HCT116 (cell line): ENCODE results near the gene ZNF212. TPM values are rescaled to one million over a fixed set of nuclear protein-coding genes. Genes with fewer than 3 reads are reported as not detected.

Experiments used
- ATAC-seq: fragments of 200-7000 bp; cut with Tn5 transposase; 2 replicates; pipeline ENCODE4 v1.9.1; 2020; ENCODE audit warnings: mild to moderate bottlenecking, moderate library complexity
- BruUV-seq: library from RNA; stranded (reverse); fragments of 400-500 nt; replicated peaks from 2 replicates; lab custom pipeline; 2021; lab: Mats Ljungman, UMichigan
- CTCF ChIA-PET: fragments of 300-600 bp; sonication (Branson Sonifier 250); formaldehyde crosslinking; loops from one replicate; lab custom pipeline; 2021; ENCODE audit warnings: antibody characterized with exemption; lab: Charles Lee
- POLR2A ChIA-PET: fragments of 300-600, 350-600 bp; sonication (Branson Sonifier 250); formaldehyde crosslinking; loops from one replicate; lab custom pipeline; 2021; ENCODE audit warnings: antibody characterized with exemption; lab: Charles Lee
- RAD21 ChIA-PET, 2 experiments: fragments of 300-600 bp; sonication (Branson Sonifier 250); formaldehyde crosslinking; loops; one replicate each; lab custom pipeline; 2023; ENCODE audit warnings: low total read pairs in 2 of 2; ENCODE audit not compliant: uncharacterized antibody in 2 of 2, unreplicated experiment in 2 of 2, low non-redundant PET in 1 of 2; lab: Charles Lee
- DNase-seq: peaks from one replicate; pipeline ENCODE4 v3.0.0-alpha.2; 2010; ENCODE audit warnings: low read depth, low spot score
- H2AFZ ChIP-seq: fragments of 200-600 bp; shearing (Covaris generic), sonication (generic); 2 replicates; pipeline ENCODE4 v1.6.1; 2017; ENCODE audit warnings: low read depth, mixed run types, mixed read lengths, antibody characterized with exemption, low read length; ENCODE audit not compliant: poor library complexity, severe bottlenecking
- H3K27ac ChIP-seq: 2 replicates; pipeline ENCODE4 v1.5.1; 2012; ENCODE audit warnings: low read depth, low read length
- H3K27me3 ChIP-seq: fragments of 200-600 bp; sonication (generic); 2 replicates; pipeline ENCODE4 v1.6.1; 2016; ENCODE audit warnings: mixed run types, low read length, mixed read lengths; ENCODE audit not compliant: insufficient read depth
- H3K36me3 ChIP-seq, 2 experiments: fragments of 200-500 bp in 1 of 2; fragments of 200-600 bp in 1 of 2; sonication (Bioruptor generic) in 1 of 2; sonication (generic) in 1 of 2; 2 replicates each; pipeline versions ENCODE4 v1.5.1 to v1.6.1; 2014 to 2016; ENCODE audit warnings: low read length in 2 of 2, inconsistent platforms in 1 of 2, mixed read lengths in 1 of 2, mixed run types in 1 of 2; ENCODE audit not compliant: insufficient read depth in 2 of 2, control insufficient read depth in 1 of 2
- H3K4me1 ChIP-seq, 2 experiments: fragments of 200-600 bp in 1 of 2; sonication (generic) in 1 of 2; 2 replicates each; pipeline versions ENCODE4 v1.5.1 to v1.6.1; 2012 to 2017; ENCODE audit warnings: low read length in 2 of 2, inconsistent platforms in 1 of 2, mild to moderate bottlenecking in 1 of 2, mixed read lengths in 1 of 2, mixed run types in 1 of 2, moderate library complexity in 1 of 2; ENCODE audit not compliant: insufficient read depth in 2 of 2, control insufficient read depth in 1 of 2
- H3K4me2 ChIP-seq: fragments of 200-600 bp; sonication (generic); 2 replicates; pipeline ENCODE4 v1.6.1; 2017; ENCODE audit warnings: mixed run types, low read length, mixed read lengths
- H3K4me3 ChIP-seq, 2 experiments: fragments of 200-600 bp in 1 of 2; sonication (generic) in 1 of 2; replicated peaks in 1 of 2; 2 replicates each; pipeline ENCODE4 v1.5.1; 2011 to 2016; ENCODE audit warnings: low read length in 2 of 2, control low read depth in 1 of 2, low read depth in 1 of 2, mild to moderate bottlenecking in 1 of 2, mixed read lengths in 1 of 2, mixed run types in 1 of 2
- H3K79me2 ChIP-seq: fragments of 200-600 bp; sonication (generic); 2 replicates; pipeline ENCODE4 v1.6.1; 2017; ENCODE audit warnings: mild to moderate bottlenecking, mixed run types, low read length, moderate library complexity, mixed read lengths; ENCODE audit not compliant: insufficient read depth
- H3K9ac ChIP-seq: fragments of 200-600 bp; sonication (generic); 2 replicates; pipeline ENCODE4 v1.6.1; 2016; ENCODE audit warnings: low read length, mixed read lengths
- H3K9me2 ChIP-seq: fragments of 200-600 bp; sonication (generic), shearing (Covaris generic); 2 replicates; pipeline ENCODE4 v1.6.1; 2017; ENCODE audit warnings: mixed run types, mild to moderate bottlenecking, moderate library complexity; ENCODE audit not compliant: insufficient read depth
- H3K9me3 ChIP-seq, 2 experiments: fragments of 200-500 bp in 1 of 2; fragments of 200-600 bp in 1 of 2; sonication (Bioruptor generic) in 1 of 2; sonication (generic) in 1 of 2; 2 replicates each; pipeline ENCODE4 v1.6.1; 2014 to 2017; ENCODE audit warnings: low read length in 2 of 2, mixed read lengths in 2 of 2, inconsistent platforms in 1 of 2, low read depth in 1 of 2, mild to moderate bottlenecking in 1 of 2, mixed run types in 1 of 2, moderate library complexity in 1 of 2; ENCODE audit not compliant: control insufficient read depth in 1 of 2, insufficient read depth in 1 of 2
- H4K20me1 ChIP-seq: fragments of 200-600 bp; sonication (generic), shearing (Covaris generic); 2 replicates; pipeline ENCODE4 v1.6.1; 2017; ENCODE audit warnings: mixed run types, mild to moderate bottlenecking, moderate library complexity; ENCODE audit not compliant: insufficient read depth
- ATF3 ChIP-seq: IDR thresholded peaks from 2 replicates; pipeline ENCODE4 v1.6.1; 2012
- CBX3 ChIP-seq: IDR thresholded peaks from 2 replicates; pipeline ENCODE4 v1.6.1; 2012; ENCODE audit warnings: low read depth
- CEBPB ChIP-seq: IDR thresholded peaks from 2 replicates; pipeline ENCODE4 v1.6.1; 2012; ENCODE audit warnings: low read depth
- CTCF ChIP-seq, 3 experiments: fragments of 200-600 bp in 1 of 3; sonication (generic) in 1 of 3; IDR thresholded peaks in 2 of 3; conservative IDR thresholded peaks in 1 of 3; 2 replicates each; pipeline ENCODE4 v1.5.1; 2012 to 2017; ENCODE audit warnings: low read depth in 2 of 3, low read length in 2 of 3, antibody characterized with exemption in 1 of 3, borderline replicate concordance in 1 of 3, control low read depth in 1 of 3, mild to moderate bottlenecking in 1 of 3, mixed read lengths in 1 of 3, mixed run types in 1 of 3, moderate library complexity in 1 of 3; ENCODE audit not compliant: insufficient read depth in 1 of 3
- EGR1 ChIP-seq: IDR thresholded peaks from 2 replicates; pipeline ENCODE4 v1.6.1; 2012; ENCODE audit warnings: low read depth
- ELF1 ChIP-seq: IDR thresholded peaks from 2 replicates; pipeline ENCODE4 v1.6.1; 2012; ENCODE audit warnings: low read depth, borderline replicate concordance
- FOSL1 ChIP-seq: IDR thresholded peaks from 2 replicates; pipeline ENCODE4 v1.6.1; 2012; ENCODE audit warnings: low read depth
- JUND ChIP-seq: IDR thresholded peaks from 2 replicates; pipeline ENCODE4 v1.6.1; 2012
- POLR2AphosphoS5 ChIP-seq: IDR thresholded peaks from 2 replicates; pipeline ENCODE4 v1.6.1; 2011; ENCODE audit warnings: mild to moderate bottlenecking, low read depth, low read length, moderate library complexity
- SP1 ChIP-seq: IDR thresholded peaks from 2 replicates; pipeline ENCODE4 v1.6.1; 2012; ENCODE audit warnings: low read depth
- SRF ChIP-seq: IDR thresholded peaks from 2 replicates; pipeline ENCODE4 v1.6.1; 2012; ENCODE audit warnings: low read depth
- YY1 ChIP-seq: IDR thresholded peaks from 2 replicates; pipeline ENCODE4 v1.6.1; 2011; ENCODE audit warnings: low read length, low read depth, moderate library complexity, mild to moderate bottlenecking; ENCODE audit not compliant: insufficient replicate concordance; ENCODE audit errors: extremely low read depth
- ZFX ChIP-seq: fragments of 450-650 bp; IDR thresholded peaks from 2 replicates; pipeline ENCODE4 v1.6.1; 2017
- intact Hi-C: fragments of 100-400 bp; cut with micrococcal nuclease; formaldehyde crosslinking; loops from 2 replicates; pipeline ENCODE4 v1.10.0; 2022
- total RNA-seq: library from RNA; stranded (reverse); gene quantifications from one replicate; pipeline ENCODE4 v1.2.1, GENCODE V29; 2021; ENCODE audit not compliant: unreplicated experiment
- TF ChIP-seq, protein P1 (sequence below): IDR thresholded peaks from 2 replicates; pipeline ENCODE4 v1.6.1; 2012; ENCODE audit warnings: low read depth
- TF ChIP-seq, protein P2 (sequence below): IDR thresholded peaks from 2 replicates; pipeline ENCODE4 v1.6.1; 2012

ZNF212 gene
- total RNA-seq, 1 experiment from 2014 or later: 13.7 TPM

DNA sequence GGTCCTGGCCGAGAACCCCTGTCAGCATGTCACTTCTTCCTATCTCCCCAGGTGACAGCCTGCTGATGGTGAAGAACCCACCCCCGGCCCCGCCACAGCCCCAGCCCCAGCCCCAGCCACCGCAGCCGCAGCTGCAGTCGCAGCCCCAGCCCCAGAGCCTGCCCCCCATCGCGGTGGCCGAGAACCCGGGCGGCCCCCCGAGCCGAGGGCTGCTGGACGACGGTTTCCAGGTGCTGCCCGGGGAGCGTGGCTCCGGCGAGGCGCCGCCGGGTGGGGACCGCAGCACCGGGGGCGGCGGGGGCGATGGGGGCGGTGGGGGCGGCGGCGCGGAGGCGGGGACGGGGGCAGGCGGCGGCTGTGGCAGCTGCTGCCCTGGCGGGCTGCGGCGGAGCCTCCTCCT is 15.7 kb upstream of the ZNF212 start (continued):
- TF ChIP-seq POLR2AphosphoS5 (no peak), ELF1 (no peak), CTCF (IDR thresholded peaks at IDR 0.05 in 2 of 3, conservative IDR thresholded peaks at IDR 0.05 in 1 of 3; ENCODE audit: borderline replicate concordance in 1 of 3, insufficient read depth in 1 of 3, low read depth in 2 of 3, low read length in 2 of 3) (no peak)

DNA sequence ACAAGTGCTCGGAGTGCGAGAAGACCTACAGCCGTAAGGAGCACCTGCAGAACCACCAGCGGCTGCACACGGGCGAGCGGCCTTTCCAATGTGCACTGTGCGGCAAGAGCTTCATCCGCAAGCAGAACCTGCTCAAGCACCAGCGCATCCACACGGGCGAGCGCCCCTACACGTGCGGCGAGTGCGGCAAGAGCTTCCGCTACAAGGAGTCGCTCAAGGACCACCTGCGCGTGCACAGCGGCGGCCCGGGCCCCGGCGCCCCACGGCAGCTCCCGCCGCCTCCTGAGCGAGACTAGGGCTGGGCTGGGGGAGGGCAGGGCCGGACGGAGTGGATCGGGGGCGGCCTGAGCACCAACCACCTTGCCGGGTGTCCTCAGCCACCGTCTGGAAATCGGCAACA is 15.1 kb upstream of the ZNF212 start:
- no TSS peak for BruUV-seq
- ATAC-seq: no peak
- peaks cover 10 to 24% of the 10 kb centered on the region in 2 experiments; a peak in 3 of 4 replicates for H3K36me3 ChIP-seq
- H3K27me3 ChIP-seq: no peaks in the 10 kb centered on the region
- no peak overlapping the region for H3K4me2 ChIP-seq
- POLR2A ChIA-PET: no interaction called here
- H3K79me2 ChIP-seq: no peaks in the 10 kb centered on the region
- no peak overlapping the region for H3K9ac ChIP-seq
- no peak for DNase-seq
- TF ChIP-seq JUND (no peak), SRF (no peak)
- no peaks in the 10 kb centered on the region for H3K9me3 ChIP-seq
- no peak overlapping the region for H2AFZ ChIP-seq
- CTCF ChIA-PET: no interaction called here
- RAD21 ChIA-PET: no interaction called here
- no peak overlapping the region for H3K27ac ChIP-seq
- H4K20me1 ChIP-seq: no peaks in the 10 kb centered on the region
- intact Hi-C loops: no loop called here
- no peak overlapping the region for H3K4me3 ChIP-seq
- no peaks in the 10 kb centered on the region for H3K9me2 ChIP-seq
- H3K4me1 ChIP-seq: no peaks in the 10 kb centered on the region

- BruUV-seq: no TSS peak
- Histone ChIP-seq H3K36me3 (peaks cover 10 to 24% of the 10 kb centered on the region in 2 experiments; a peak in 3 of 4 replicates), H4K20me1 (no peaks in the 10 kb centered on the region), H3K4me2 (no peak overlapping the region), H2AFZ (no peak overlapping the region), H3K9me3 (no peaks in the 10 kb centered on the region), H3K9ac (no peak overlapping the region), H3K4me1 (no peaks in the 10 kb centered on the region), H3K27me3 (no peaks in the 10 kb centered on the region), H3K27ac (no peak overlapping the region), H3K79me2 (no peaks in the 10 kb centered on the region), H3K4me3 (no peak overlapping the region), H3K9me2 (no peaks in the 10 kb centered on the region)
- TF ChIP-seq, protein P1, sequence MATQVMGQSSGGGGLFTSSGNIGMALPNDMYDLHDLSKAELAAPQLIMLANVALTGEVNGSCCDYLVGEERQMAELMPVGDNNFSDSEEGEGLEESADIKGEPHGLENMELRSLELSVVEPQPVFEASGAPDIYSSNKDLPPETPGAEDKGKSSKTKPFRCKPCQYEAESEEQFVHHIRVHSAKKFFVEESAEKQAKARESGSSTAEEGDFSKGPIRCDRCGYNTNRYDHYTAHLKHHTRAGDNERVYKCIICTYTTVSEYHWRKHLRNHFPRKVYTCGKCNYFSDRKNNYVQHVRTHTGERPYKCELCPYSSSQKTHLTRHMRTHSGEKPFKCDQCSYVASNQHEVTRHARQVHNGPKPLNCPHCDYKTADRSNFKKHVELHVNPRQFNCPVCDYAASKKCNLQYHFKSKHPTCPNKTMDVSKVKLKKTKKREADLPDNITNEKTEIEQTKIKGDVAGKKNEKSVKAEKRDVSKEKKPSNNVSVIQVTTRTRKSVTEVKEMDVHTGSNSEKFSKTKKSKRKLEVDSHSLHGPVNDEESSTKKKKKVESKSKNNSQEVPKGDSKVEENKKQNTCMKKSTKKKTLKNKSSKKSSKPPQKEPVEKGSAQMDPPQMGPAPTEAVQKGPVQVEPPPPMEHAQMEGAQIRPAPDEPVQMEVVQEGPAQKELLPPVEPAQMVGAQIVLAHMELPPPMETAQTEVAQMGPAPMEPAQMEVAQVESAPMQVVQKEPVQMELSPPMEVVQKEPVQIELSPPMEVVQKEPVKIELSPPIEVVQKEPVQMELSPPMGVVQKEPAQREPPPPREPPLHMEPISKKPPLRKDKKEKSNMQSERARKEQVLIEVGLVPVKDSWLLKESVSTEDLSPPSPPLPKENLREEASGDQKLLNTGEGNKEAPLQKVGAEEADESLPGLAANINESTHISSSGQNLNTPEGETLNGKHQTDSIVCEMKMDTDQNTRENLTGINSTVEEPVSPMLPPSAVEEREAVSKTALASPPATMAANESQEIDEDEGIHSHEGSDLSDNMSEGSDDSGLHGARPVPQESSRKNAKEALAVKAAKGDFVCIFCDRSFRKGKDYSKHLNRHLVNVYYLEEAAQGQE: no peak
- no peak for TF ChIP-seq EGR1
- TF ChIP-seq YY1: no peak
- TF ChIP-seq CEBPB: no peak
- no peak for TF ChIP-seq JUND
- no peak for TF ChIP-seq ATF3
- no peak for TF ChIP-seq ZFX
- no peak for TF ChIP-seq FOSL1
- no peak for TF ChIP-seq ELF1
- no peak for TF ChIP-seq CBX3
- TF ChIP-seq, protein P2, sequence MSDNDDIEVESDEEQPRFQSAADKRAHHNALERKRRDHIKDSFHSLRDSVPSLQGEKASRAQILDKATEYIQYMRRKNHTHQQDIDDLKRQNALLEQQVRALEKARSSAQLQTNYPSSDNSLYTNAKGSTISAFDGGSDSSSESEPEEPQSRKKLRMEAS: no peak
- no peak for TF ChIP-seq SP1
- ATAC-seq: no peak
- RAD21 ChIA-PET: no interaction called here
- no peak for DNase-seq
- POLR2A ChIA-PET: no interaction called here
- intact Hi-C loops: no loop called here
- CTCF ChIA-PET: no interaction called here
These were observed 14.3 kb upstream of the ZNF212 start for GRCh38 chr7:149225106-149225505.
